ENCODE data around the gene NRIP3.
"Not testable (repeated sequence)": the region's sequence is repeated elsewhere in the genome, so short reads cannot be mapped to it uniquely, and the experiment has no call there.

The NRIP3 gene

DNA sequence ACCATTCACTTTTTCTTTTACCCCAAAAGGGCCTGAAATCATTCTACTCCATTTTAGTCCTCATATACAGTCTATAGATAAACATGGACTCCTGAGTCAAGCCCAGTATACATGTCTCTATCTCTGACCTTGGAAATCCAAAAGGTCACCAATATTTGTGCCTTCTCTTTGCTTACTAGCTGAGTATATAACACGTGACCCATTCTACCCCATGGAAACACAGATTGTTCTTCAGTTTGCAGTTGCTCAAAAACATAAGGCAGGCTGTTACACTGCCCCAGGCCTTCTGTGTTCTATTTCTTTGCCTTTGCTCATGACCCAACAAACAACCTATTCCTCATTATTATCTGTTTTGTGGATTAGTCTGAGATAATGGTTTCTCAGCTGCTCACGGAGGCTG, 5.8 kb downstream of the NRIP3 start:
- Histone ChIP-seq H3K4me1 (ENCODE audit: control insufficient read depth in 1 of 2, insufficient read depth in 1 of 2, low read depth in 1 of 2, low read length in 1 of 2) (peaks cover 11 to 14% of the 10 kb centered on the region in 2 experiments), H3K4me3 (ENCODE audit: low read depth in 1 of 2, low read length in 1 of 2) (no peak overlapping the region), H3K27ac (no peak overlapping the region), H3K36me3 (no peaks in the 10 kb centered on the region), H3K27me3 (peaks cover 16% of the 10 kb centered on the region), H3K9me3 (no peaks in the 10 kb centered on the region)
- TF ChIP-seq, protein P1, sequence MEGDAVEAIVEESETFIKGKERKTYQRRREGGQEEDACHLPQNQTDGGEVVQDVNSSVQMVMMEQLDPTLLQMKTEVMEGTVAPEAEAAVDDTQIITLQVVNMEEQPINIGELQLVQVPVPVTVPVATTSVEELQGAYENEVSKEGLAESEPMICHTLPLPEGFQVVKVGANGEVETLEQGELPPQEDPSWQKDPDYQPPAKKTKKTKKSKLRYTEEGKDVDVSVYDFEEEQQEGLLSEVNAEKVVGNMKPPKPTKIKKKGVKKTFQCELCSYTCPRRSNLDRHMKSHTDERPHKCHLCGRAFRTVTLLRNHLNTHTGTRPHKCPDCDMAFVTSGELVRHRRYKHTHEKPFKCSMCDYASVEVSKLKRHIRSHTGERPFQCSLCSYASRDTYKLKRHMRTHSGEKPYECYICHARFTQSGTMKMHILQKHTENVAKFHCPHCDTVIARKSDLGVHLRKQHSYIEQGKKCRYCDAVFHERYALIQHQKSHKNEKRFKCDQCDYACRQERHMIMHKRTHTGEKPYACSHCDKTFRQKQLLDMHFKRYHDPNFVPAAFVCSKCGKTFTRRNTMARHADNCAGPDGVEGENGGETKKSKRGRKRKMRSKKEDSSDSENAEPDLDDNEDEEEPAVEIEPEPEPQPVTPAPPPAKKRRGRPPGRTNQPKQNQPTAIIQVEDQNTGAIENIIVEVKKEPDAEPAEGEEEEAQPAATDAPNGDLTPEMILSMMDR (IDR thresholded peaks at IDR 0.05) = no peak

DNA sequence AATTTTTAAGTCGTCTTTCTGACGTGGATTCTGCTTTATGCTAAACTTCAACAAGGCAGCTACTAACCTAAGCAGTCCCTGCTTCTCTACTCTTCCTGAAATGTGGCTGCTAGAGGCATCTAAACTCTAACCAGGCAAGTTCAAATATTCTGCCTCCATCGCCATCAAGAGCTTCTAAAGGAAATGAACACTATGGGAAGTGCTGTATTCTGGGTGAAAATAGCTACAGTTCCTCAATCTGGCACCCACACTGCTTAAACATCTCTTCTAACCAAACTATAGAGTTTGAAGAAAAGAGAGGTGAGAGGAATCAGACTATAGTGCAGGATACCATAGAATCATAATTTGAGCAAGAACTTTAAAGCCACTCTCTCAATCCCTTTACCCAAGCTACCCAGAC, 6.3 kb downstream of the NRIP3 start:
- no peaks in the 10 kb centered on the region for H3K36me3 ChIP-seq
- no peaks in the 10 kb centered on the region for H3K9me3 ChIP-seq
- TF ChIP-seq, protein P1 (IDR thresholded peaks at IDR 0.05) = no peak
- peaks cover 10% of the 10 kb centered on the region for H3K27me3 ChIP-seq
- no peak overlapping the region for H3K4me3 ChIP-seq (ENCODE audit: low read depth in 1 of 2, low read length in 1 of 2)
- no peak overlapping the region for H3K27ac ChIP-seq
- H3K4me1 ChIP-seq (ENCODE audit: control insufficient read depth in 1 of 2, insufficient read depth in 1 of 2, low read depth in 1 of 2, low read length in 1 of 2) = peaks cover 9 to 11% of the 10 kb centered on the region in 2 experiments

DNA sequence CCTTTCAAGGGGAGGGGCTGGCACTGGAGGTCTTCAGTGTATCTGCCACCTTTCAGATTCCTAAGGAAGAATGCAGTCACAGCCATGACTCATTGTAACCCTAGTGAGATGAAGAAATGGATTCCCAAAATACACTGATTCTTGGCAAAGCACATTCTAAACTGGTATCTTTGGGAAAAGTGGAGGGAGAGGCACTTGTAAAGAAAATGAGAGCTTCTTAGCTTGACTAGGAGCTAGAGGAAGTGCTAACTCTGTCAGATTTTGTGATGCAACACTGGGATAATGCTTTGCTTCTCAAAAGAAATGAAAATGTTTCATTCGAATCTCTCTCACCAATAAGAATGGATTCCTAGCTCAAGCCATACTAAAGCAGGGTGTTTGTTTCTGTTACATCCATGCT, 14.3 kb downstream of the NRIP3 start:
- Histone ChIP-seq H3K27me3 (no peaks in the 10 kb centered on the region), H3K4me1 (ENCODE audit: control insufficient read depth in 1 of 2, insufficient read depth in 1 of 2, low read depth in 1 of 2, low read length in 1 of 2) (no peaks in the 10 kb centered on the region), H3K27ac (no peak overlapping the region), H3K36me3 (no peaks in the 10 kb centered on the region), H3K4me3 (ENCODE audit: low read depth in 1 of 2, low read length in 1 of 2) (no peak overlapping the region), H3K9me3 (no peaks in the 10 kb centered on the region)
- TF ChIP-seq, protein P1 (IDR thresholded peaks at IDR 0.05) = no peak

DNA sequence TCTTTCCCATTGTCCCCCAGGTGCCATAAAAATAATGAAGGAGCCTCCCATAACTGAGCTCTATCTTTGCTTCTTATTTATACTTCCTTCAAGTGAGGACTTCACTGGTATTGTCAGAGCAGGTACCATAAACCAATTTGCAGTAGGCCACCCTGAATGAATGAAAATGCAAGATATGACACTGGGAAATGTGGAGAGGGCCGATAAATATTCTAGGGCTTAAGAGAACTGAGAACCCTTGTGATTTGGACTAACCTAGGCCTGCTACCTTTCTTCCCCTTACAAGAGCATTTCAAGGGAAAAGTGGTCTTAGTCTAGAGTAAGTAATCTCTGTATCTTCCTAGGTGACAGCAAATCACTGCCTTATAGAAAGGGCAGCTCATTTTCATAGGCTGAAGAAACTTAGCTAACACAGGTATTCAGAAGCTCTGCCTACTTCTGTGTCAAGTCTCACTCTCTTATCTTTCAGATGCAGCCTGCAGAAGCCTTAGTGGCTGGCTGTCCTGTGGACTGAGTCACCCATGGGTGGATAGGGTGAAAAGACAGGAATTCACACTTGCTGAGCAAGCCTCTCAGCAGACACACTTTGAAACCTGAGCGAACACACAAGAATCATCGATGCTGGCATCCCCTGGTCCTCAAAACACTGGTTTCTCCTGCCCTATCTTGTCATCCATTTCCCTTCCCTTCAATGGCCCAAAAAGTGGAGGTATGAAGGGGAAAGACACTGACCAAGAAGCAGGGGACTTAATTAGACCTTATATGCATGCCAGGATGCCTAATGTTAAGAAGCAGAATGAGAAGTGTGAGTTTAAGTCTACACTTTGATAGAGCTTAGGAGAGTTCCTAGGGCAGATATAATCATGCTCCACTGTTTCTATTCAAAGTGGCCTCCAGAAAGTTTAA, 15.2 kb downstream of the NRIP3 start:
- H3K27ac ChIP-seq = no peak overlapping the region
- H3K4me1 ChIP-seq (ENCODE audit: control insufficient read depth in 1 of 2, insufficient read depth in 1 of 2, low read depth in 1 of 2, low read length in 1 of 2) = no peaks in the 10 kb centered on the region
- no peaks in the 10 kb centered on the region for H3K36me3 ChIP-seq
- TF ChIP-seq, protein P1 (IDR thresholded peaks at IDR 0.05) = no peak
- H3K9me3 ChIP-seq = no peaks in the 10 kb centered on the region
- no peak overlapping the region for H3K4me3 ChIP-seq (ENCODE audit: low read depth in 1 of 2, low read length in 1 of 2)
- no peaks in the 10 kb centered on the region for H3K27me3 ChIP-seq

DNA sequence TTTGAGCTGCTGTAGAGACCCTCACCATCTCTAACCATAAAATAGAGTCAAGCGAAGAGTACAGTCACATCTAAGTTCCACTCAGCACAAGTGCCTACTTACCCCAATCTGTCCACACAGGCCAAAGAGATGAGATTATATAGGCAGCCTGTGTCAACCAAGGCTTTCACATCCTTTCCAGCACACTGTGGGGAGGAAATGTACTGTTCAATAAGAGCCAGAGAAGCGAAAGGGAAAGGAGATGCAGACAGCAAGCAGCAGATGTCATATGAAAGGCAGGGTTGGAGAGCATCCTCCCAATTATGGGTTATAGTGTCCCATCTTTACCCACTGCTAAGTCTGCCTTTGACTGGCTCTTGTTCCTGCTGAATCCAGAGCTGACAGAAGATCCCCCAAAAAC, 16.4 kb downstream of the NRIP3 start:
- no peak overlapping the region for H3K27ac ChIP-seq
- H3K4me1 ChIP-seq (ENCODE audit: control insufficient read depth in 1 of 2, insufficient read depth in 1 of 2, low read depth in 1 of 2, low read length in 1 of 2) = no peaks in the 10 kb centered on the region
- no peak overlapping the region for H3K4me3 ChIP-seq (ENCODE audit: low read depth in 1 of 2, low read length in 1 of 2)
- H3K36me3 ChIP-seq = no peaks in the 10 kb centered on the region
- H3K27me3 ChIP-seq = no peaks in the 10 kb centered on the region
- TF ChIP-seq, protein P1 (IDR thresholded peaks at IDR 0.05) = no peak
- H3K9me3 ChIP-seq = no peaks in the 10 kb centered on the region

DNA sequence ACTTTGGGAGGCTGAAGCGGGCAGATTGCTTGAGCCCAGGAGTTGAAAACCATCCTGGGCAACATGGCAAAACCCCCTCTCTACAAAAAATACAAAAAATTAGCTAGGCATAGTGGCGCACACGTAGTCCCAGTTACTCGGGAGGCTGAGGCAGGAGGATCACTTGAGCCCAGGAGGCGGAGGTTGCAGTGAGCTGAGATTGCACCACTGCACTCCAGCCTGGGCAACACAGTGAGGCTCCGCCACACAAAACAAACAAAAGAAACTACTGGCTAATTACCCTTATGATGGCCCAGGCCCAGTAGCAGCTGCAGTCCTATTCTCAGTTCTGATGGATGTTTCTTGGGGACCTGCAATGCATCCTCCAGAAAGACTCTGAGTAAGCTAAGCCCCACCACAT, 17.0 kb downstream of the NRIP3 start:
- not testable (repeated sequence) for H3K4me3 ChIP-seq (ENCODE audit: low read depth in 1 of 2, low read length in 1 of 2); H3K27ac ChIP-seq

More for the DNA sequence above, 17.0 kb downstream of the NRIP3 start:
- H3K9me3 ChIP-seq; H3K27me3 ChIP-seq; H3K4me1 ChIP-seq (ENCODE audit: control insufficient read depth in 1 of 2, insufficient read depth in 1 of 2, low read depth in 1 of 2, low read length in 1 of 2); H3K36me3 ChIP-seq: not testable (repeated sequence)

All from neutrophil (primary cell).